HG02840 (cell line): ENCODE measurements around the gene FEM1B.
"Not testable (repeated sequence)": the region's sequence is repeated elsewhere in the genome, so short reads cannot be mapped to it uniquely, and the experiment has no call there.

ENCODE experiments used
- ATAC-seq: cut with Tn5 transposase; IDR thresholded peaks from one replicate; pipeline ENCODE4 v1.9.1; 2021; ENCODE audit warnings: mild to moderate bottlenecking, moderate library complexity, moderate number of reproducible peaks; ENCODE audit not compliant: unreplicated experiment, low FRiP score

FEM1B gene

DNA sequence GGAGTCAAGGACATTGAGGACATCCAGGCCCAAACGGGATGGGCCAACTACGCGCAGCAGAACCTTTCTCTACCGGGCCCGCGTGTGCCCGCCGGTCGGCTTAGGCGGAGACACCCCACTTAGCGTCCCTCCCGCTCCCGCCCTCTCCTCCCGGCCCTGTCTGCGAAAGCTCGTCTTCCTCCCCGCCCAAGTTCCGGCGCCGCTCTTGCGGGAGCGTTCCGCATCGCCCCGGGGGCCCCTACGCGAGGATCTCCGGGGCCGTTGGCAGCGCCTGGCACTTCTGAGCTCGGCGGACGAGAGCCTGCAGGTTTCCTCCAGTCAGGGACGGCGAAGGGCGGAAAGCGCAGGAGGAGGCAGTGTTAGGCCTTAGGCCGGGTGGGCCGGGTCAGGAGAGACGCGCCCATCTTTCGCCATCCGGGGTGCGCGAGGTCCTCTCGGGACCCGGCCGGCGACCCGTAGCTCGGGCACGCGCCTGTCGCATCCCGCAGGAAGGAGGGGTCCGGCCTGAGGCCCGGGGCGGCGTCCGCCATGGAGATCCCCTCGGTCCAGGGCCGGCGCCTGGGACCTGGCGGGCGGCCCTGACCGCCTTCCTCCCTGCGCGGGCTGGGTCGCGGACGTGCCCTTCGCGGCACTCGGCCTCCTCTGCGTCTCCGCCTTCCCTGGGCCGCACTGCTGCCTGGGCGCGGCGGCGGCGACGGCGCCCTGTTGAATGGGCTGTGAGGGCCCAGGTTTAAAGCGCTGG, at the start of gene FEM1B:
Gene FEM1B, plus strand, starts transcription at position 143 of the 742 bp plus-strand sequence. CDS start 673 bp downstream, outside the sequence.
- ATAC-seq, result peak; percentile 75

GRCh38 chr15:68228143-68228970, 49.2 kb upstream of the FEM1B start:
- no peak for ATAC-seq

DNA sequence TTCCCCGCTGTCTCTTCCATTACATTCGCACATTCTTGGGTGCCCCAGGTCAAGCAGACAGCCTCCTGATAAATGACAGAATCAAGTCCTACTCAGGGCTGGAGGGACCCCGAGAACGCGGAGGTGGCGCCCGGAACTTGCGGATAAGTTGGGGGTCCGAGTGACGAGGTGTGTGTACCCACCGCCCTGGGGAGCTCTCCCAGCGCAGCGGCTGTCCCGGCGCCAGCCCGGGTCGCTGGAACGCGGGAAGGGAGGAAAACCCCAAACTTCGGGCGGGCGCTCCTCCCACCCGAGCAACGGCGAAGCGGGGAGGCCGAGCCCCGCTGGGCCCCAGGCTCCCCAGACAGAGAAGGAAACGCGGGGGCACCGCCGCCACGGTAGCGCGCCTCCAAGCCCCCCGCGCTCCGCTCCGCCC, 48.6 kb upstream of the FEM1B start:
- no peak for ATAC-seq

DNA sequence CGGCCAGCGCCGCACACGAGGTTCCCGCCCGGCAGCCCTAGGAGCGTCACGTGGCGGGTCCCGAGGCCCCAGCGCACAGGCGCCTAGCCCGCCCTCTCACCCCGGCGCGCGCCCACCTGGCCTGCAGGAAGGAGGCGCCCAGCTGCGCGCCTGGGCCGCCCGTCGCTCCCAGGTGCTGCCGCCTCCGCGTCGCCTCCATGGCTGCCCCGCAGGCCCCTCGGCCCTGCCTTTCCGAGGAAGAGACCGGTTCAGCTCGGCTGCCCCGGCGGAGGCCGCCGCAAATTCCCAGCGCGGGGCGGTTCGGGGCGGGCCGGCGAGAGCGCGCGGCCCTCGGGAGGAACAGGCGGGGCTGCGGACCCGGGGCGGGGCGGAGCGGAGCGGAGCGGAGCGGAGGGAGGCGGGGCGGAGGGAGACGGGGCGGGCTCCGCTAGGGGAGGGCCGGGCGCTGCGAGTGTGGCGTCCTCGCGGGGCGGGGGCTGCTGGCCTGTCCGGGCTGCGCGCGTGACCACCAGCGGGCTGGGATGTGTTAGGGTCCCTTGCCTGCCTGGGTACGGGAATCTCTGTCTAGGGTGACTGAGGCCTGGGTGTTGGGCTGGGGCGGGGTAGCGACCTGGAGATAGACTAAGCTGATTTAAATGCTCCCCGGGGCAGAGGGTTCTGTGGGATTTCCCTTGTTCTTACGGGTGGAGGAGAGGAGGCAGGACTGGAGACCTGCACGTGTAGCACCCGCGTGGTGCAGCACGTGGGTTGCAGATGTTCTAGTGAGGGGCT, 48.0 kb upstream of the FEM1B start, which contains the start of gene CLN6:
Gene CLN6, minus strand, starts transcription at position 343 of the 771 bp plus-strand sequence. Its CDS starts 144 bp downstream, at position 199.
- peak; percentile 67 for ATAC-seq

- ATAC-seq, result no peak
Measured at GRCh38 chr15:68230157-68231100, 47.1 kb upstream of the FEM1B start.

DNA sequence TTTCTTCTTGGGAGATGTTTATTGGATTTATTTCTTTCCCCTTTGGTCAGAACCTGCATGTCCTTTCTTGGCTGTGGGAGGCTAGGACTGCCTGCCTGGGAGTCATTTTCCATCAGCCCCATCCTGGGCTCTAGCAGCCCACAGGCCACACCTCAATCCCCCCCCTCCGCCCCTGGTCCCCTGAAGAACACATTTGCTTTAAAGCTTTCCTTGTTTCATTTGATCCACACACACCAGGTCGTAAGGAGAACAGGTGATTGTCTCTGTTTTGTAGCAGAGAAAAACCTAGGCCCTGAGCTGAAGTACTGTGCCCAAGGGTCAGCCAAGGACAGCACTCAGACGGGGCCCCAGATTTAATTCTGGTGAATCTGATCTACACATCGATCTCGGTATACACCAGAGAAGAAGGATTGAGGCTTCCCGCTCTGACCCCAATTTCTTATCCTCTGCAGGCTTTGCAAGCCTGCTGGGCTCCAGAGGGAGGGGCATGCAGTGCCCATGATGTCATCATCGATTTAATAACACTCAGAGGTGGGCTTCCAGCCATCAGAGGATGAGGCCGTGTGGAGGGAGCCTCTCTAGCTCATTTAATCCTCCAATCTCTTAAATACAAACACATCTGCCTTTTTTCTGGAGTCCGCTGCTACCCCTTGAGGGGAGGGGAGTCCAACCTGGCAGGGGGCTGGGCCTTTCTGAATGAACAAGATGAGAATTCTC, 46.3 kb upstream of the FEM1B start:
- no peak for ATAC-seq

DNA sequence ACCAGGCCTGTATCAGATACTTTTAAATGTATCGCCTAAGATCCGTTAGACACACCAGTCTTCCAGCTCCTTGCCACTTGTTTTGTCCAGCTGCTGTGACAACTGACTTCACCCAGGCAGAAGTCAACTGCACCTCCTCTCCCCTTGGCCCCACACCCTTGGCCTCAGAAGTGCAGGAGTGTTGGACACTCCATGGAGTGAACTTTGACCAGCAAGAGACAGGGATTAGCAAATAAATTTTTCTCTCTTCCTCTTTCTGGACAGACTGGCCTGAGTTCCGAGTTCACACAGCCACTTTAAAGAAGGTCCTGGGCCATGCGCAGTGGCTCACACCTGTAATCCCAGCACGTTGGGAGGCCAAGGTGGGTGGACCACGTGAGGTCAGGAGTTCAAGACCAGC, 45.1 kb upstream of the FEM1B start:
- ATAC-seq, result no peak

GRCh38 chr15:68232937-68233336, 44.6 kb upstream of the FEM1B start:
- ATAC-seq, result no peak

DNA sequence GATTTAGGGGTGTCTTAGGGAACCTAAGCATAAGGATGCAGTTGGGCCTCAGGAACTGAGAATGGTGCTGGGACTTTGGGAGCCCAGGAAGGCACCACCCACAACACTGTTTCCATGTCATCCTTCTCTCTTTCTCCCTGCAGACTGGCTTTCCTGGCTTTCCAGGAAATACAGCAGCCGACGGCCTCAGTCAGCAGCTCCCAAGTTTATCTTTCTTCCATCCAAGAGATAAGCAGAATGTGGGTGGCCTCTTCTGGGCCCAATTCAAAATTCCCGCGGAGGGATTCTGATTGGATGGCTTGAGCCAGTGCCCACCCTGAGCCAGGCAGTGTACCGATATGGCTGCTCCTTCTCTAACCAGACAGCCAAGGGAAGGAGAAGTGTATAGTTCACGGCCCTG, 43.5 kb upstream of the FEM1B start:
- ATAC-seq, result no peak

- ATAC-seq, result not testable (repeated sequence)
Measured at GRCh38 chr15:68234520-68234919, 43.0 kb upstream of the FEM1B start.

GRCh38 chr15:68235022-68235421, 42.5 kb upstream of the FEM1B start:
- ATAC-seq, result no peak

DNA sequence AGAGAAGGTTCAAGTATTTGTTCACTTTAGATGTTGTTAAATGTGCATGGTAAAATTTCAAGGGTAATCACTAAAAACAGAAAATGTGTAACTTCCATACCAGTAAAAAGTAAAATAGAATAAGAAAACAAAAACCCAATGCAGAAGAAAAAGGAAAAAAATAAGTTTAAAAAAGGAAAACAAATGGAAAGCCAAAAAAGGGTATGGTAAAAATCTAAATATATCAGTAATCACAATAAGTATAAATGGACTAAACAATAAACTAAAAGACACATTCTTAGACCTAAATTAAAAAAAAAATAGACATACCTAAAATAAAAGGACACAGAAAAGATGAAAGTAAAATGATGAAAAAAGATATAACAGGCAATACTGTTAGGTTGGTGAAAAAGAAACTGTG, 38.5 kb upstream of the FEM1B start:
- no peak for ATAC-seq

GRCh38 chr15:68241088-68241935, 36.2 kb upstream of the FEM1B start:
- ATAC-seq, result no peak

GRCh38 chr15:68244235-68244634, 33.3 kb upstream of the FEM1B start:
- ATAC-seq, result no peak

GRCh38 chr15:68249058-68249713, 28.4 kb upstream of the FEM1B start:
- ATAC-seq, result no peak

DNA sequence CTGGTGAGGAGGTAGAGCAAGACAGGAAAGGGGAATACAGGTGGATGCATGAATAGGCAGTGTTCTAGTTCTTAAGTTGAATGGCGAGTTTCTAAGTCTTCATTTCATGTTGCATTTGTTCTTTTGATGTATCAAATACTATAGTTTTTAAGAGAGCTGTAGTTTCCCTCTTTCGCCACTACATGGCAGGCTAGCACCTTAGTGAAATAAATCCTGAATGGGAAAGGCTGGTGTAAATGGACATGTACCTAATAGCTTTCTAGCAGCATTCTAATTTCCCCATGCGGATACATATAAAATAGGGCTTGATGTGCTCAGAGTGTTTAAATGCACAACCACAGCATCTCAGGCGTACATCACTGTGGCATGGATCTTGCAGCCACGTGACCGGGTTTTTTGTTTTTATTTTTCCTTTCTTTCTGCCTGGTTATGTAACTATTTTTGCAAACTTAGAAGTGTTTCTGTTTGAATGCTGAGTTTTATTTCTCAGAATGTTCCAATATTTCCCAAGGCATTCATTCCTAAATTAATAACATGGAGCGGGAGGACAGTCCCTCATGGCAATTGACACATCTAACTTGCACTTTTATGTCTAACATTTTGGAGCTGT, 24.5 kb upstream of the FEM1B start:
- no peak for ATAC-seq
